ENCODE results near the gene DNAJC8.

Gene DNAJC8

DNA sequence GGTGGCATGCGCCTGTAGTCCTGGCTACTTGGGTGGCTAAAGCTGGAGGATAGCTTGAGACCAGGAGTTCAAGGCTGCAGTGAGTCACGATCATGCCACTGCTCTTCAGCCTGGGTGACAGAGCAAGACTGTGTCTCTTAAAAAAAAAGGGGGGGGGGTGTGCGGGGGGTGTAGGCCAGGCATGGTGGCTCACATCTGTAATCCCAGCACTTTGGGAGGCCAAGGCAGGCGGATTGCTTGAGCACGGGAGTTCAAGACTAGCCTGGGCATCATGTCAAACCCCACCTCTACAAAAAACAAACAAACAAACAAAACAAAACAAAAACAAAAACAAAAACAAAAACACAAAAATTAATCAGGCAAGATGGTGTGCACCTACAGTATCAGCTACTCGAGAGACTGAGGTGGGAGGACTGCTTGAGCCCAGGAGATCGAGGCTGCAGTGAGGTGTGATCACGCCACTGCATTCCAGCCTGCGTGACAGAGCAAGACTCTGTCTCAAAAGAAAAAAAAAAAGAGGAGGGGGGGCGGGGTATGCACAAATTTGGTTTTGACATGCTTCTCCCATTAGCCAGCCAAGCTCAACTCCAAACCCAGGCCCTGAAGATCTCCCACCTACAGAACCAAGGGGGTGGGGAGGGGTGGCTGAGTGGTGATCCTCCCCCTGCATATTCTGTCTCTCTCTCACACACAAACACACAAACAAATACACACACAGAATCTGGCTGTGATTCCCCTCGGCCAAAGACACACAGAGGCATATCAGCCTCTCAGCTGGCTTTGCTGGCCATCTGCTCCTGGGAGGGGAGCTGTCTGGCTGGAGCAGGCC is 59.5 kb downstream of the DNAJC8 start:
- DNase-seq (ENCODE audit: low read depth in 2 of 3, low spot score in 2 of 3): no peak

- no peak for DNase-seq (ENCODE audit: low read depth in 2 of 3, low spot score in 2 of 3)
Observed at GRCh38 chr1:28172713-28173150, 60.1 kb downstream of the DNAJC8 start.

- DNase-seq (ENCODE audit: low read depth in 2 of 3, low spot score in 2 of 3): no peak
Observed at GRCh38 chr1:28171246-28171645, 61.6 kb downstream of the DNAJC8 start.

DNA sequence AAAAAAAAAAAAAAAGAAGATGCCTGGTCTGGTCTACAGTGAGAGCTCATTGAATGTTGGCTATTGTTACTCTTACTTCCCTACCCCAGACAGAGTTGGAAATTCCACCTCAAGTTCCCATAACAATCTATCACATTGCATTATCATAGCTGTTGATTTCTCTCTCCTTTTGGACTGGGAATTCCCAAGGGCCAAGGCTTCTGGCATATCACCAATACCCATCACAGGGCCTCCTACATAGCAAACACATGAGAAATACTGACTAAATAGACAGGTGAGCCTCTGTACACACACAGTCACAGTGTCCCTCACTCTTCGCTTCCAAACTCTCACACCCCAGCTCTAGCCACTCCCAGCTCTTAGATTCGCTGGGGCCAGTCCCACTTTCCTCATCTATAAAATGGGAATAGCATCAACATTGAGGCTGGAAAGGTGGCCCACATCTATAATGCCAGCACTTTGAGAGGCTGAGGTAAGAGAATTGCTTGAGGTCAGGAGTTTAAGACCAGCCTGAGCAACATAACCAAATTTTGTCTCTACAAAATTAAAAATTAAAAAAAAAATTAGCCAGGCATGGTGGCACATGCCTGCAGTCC is 62.7 kb downstream of the DNAJC8 start:
- DNase-seq (ENCODE audit: low read depth in 2 of 3, low spot score in 2 of 3): no peak

DNA sequence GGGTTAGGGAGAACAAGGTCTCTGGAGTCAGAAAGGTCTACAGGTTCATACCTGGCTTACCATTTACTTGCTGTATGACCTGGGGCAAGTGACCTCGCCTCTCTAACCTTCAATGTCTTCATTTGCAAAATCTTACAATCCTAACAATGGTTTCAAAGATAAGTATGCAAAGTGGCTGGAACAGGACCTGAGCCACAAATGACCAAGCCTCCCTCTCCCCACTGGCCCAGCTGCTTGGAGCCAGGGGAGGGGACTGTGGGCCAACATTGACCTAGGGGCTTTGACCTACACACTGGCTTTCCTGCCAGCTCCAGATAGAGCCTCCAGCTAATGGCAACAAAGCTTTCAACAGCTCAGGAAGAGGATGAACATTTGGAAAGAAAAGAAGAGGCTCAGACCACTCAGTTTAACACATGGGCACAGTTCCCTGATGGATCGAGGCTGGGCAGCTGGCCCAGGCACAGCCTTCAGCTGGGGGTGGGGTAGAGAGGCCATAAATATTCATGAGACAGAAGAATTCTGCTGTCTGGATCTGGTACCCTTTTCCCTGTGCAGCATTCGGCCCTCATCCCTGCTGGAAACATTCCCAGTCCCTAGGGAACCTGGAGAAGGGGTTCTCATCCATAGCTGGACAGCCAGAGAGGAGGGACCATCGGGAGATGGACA is 69.2 kb downstream of the DNAJC8 start:
- DNase-seq (ENCODE audit: low read depth in 2 of 3, low spot score in 2 of 3): no peak

GRCh38 chr1:28162151-28162550 is 70.7 kb downstream of the DNAJC8 start:
- no peak for DNase-seq (ENCODE audit: low read depth in 2 of 3, low spot score in 2 of 3)

GRCh38 chr1:28161751-28162150 is 71.1 kb downstream of the DNAJC8 start:
- DNase-seq (ENCODE audit: low read depth in 2 of 3, low spot score in 2 of 3): no peak

DNA sequence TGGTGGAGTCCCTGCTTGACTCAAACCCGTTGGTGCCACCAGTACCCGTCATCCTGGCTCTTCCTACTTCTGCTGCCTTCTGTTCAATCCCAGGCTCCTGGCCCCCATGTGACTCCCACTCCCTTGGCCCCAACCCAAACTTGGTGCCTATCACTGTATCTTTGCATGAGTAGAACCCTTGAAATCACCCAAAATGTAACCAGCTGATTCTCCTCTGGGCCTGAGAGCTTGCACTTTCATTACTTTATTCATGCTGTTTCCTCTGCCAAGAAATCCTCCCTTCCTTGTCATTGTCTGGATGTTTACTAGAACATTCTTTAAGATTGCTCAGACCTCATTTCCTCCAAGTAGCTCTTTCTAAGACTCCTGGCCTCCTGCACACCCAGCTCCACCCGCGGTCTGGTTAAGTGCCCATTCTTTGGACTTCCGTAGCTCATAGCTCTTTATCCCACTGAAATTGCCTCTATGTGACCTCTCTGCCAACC is 72.0 kb downstream of the DNAJC8 start:
- no peak for DNase-seq (ENCODE audit: low read depth in 2 of 3, low spot score in 2 of 3)

GRCh38 chr1:28159680-28160079 is 73.1 kb downstream of the DNAJC8 start:
- no peak for DNase-seq (ENCODE audit: low read depth in 2 of 3, low spot score in 2 of 3)

- no peak for DNase-seq (ENCODE audit: low read depth in 2 of 3, low spot score in 2 of 3)
Observed at GRCh38 chr1:28159243-28159642, 73.6 kb downstream of the DNAJC8 start.

GRCh38 chr1:28157894-28158293 is 74.9 kb downstream of the DNAJC8 start:
- no peak for DNase-seq (ENCODE audit: low read depth in 2 of 3, low spot score in 2 of 3)

GRCh38 chr1:28156821-28157220 is 76.0 kb downstream of the DNAJC8 start:
- no peak for DNase-seq (ENCODE audit: low read depth in 2 of 3, low spot score in 2 of 3)

DNA sequence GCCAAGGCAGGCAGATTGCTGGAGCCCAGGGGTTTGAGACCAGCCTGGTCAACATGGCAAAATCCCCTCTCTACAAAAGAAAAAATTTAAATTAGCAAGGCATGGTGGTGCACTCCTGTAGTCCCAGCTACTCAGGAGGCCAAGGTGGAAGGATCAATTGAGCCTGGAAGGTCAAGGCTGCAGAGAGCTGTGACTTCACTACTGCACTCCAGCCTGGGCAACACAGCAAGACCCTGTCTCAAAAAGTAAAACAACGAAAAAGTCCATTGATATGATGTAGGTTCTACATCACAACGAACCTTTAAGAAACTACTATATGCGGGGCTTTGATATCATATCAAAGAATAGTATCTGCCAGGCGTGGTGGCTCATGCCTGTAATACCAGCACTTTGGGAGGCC is 77.2 kb downstream of the DNAJC8 start:
- no peak for DNase-seq (ENCODE audit: low read depth in 2 of 3, low spot score in 2 of 3)

- no peak for DNase-seq (ENCODE audit: low read depth in 2 of 3, low spot score in 2 of 3)
Observed at GRCh38 chr1:28154078-28154594, 78.7 kb downstream of the DNAJC8 start.
